Right lung (tissue), 5 donors: Measurements from ENCODE around the gene HIBCH. TPM values are rescaled to one million over a fixed set of nuclear protein-coding genes. Genes with fewer than 3 reads are reported as not detected.
"Not testable (repeated sequence)": the region's sequence is repeated elsewhere in the genome, so short reads cannot be mapped to it uniquely, and the experiment has no call there.

Source experiments
- DNase-seq, 2 donors: peaks; one replicate each; pipeline ENCODE4 v3.0.0-alpha.2; 2013
- polyA plus RNA-seq, 5 donors: library from polyadenylated mRNA; unstranded; fragments of 120-200 nt; gene quantifications; one replicate each; pipeline versions ENCODE4 v1.2.1 to v1.2.3, GENCODE V29; 2013; ENCODE audit warnings: inconsistent platforms in 1 of 5, low replicate concordance in 1 of 5; ENCODE audit not compliant: insufficient read length in 5 of 5, insufficient read depth in 1 of 5

Gene HIBCH
- polyA plus RNA-seq, 5 donors: 50.4 to 89.4 (median 75.7) TPM

DNA sequence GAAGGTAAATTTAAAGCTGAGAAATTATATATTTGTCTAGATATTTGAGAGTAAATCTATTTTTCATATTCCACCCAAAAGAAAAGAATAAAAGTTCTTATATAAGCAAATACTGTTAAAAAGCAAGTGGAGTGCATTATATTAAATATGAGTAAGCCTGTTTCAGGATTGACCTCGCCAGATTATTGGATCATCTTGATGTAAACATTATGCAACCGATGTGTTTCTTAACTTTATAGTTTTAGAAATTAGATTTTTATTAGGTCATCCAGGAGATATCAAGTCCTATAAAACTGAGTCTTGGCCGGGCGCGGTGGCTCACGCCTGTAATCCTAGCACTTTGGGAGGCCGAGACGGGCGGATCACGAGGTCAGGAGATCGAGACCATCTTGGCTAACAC, 156.8 kb downstream of the HIBCH start:
- no peak for DNase-seq

DNA sequence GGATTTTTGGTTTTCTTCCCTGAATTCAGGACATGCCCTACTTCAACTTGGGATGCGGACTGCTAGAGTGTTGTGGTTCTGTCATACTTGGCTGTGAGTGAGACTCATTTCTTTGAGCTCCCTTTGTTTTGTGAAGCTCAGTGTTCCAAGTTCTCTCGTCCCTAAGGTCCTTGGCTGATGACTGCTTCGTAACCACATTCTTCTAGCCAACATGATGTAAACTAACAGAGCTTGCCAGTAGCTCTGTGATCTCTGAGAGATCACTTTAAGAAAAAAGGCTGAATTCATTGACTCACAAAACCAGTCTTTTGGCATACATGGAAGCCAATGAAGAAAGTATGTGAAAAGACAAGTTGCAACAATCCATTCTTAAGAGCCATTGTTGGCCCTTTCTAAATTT, 160.2 kb downstream of the HIBCH start:
- no peak for DNase-seq

GRCh38 chr2:190158798-190159434, 160.7 kb downstream of the HIBCH start:
- no peak for DNase-seq

DNA sequence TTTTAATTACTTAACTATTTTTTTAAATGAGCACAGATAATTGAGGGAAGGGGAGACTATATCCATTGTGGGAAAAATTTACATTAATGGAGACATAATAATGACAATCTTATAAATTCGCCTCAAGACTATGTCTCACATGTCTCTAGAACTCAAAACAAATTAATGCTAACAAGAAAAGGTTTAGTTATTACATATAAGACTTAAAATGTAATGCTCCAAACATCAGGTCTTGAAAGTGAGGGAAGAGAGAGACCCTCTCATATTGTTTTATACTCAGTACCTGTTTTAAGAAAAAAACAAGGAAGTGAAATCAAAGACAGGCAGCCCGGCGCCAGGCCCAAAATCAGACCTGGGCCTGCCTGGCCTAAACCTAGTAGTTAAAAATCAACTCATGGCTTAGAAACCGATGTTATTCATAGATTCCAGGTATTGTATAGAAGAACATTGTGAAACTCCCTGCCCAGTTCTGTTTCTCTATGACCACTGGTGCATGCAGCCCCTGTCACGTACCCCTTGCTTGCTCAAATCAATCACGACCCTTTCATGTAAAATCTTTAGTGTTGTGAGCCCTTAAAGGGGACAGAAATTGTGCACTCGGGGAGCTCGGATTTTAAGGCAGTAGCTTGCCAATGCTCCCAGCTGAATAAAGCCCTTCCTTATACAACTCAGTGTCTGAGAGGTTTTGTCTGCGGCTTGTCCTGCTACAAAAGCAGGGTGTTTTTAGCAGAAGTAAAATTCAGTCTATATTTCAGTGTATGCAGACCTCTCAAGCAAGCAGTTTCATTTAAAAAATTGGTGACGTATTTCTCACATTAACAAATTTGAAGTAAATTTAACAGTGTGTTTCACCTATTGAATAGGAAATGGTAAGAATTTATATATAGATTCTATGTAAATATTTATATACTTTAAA, 161.8 kb downstream of the HIBCH start:
- DNase-seq: not testable (repeated sequence)

DNA sequence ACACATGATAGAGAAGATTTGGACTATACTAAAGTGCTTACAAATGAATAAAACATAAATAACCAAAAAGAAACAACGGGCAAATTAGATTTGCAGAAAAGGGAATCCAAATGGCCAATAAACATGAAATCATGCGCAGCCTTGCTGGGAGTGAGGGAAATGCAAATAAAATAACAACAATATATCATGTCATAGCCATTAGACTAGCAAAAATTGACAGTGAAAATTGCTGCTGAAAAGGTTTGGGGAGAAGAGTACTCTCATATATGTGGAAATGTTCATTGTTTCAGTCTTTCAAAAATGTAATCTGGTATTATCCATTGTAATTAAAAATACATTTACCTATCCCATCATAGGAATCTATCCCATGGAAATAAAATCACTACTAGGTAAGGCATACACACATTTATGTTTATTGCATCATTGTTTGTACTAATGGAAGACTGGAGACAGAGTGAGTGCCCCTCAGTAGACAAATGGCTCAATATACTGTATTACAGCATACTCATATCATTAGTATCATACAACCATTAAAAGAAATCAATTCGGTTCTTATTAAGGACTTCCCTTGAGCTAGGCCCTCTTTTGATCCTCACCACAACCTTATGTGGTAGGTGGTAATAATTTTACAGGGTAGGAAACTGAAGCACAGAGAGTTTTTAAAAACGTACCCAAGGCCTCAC, 163.0 kb downstream of the HIBCH start:
- no peak for DNase-seq

Other genes starting within 250 kb of the HIBCH start
- 10 to 100 TPM; 23.0 to 39.1 (median 28.7) TPM for gene INPP1, start 23.8 kb upstream of the HIBCH start, polyA plus RNA-seq
- gene MFSD6, start 88.5 kb upstream of the HIBCH start, polyA plus RNA-seq: 10 to 100 TPM; 18.2 to 25.6 (median 23.4) TPM
- 10 to 100 TPM in 4 of 5 donors, 1 to 10 TPM in 1; 7.8 to 22.7 (median 17.2) TPM for gene NEMP2, start 214.9 kb upstream of the HIBCH start, polyA plus RNA-seq